Vagina (tissue), 2 donors: Measurements from ENCODE around the gene DOLK.

Experiments used
- POLR2A ChIP-seq, 2 donors: fragments of 450-650 bp; IDR thresholded peaks; one replicate each; pipeline ENCODE4 v1.6.1; 2017; ENCODE audit warnings: antibody characterized with exemption in 2 of 2, mild to moderate bottlenecking in 2 of 2, moderate library complexity in 2 of 2
- POLR2AphosphoS5 ChIP-seq, 2 donors: sonication (generic); formaldehyde crosslinking; IDR thresholded peaks; one replicate each; pipeline ENCODE4 v1.9.0; 2017; ENCODE audit warnings: antibody characterized with exemption in 2 of 2, mild to moderate bottlenecking in 2 of 2, low read depth in 1 of 2; ENCODE audit not compliant: insufficient read depth in 1 of 2
- TF ChIP-seq, protein P1 (sequence below), 3 experiments: fragments of 450-650 bp in 2 of 3; fragments of 200-600 bp in 1 of 3; sonication (generic) in 1 of 3; IDR thresholded peaks; one replicate each; pipeline ENCODE4 v1.5.1; 2017 to 2019; ENCODE audit warnings: antibody characterized with exemption in 3 of 3, mild to moderate bottlenecking in 2 of 3, moderate library complexity in 2 of 3

- TF ChIP-seq POLR2AphosphoS5 (IDR thresholded peaks at IDR 0.05; ENCODE audit: insufficient read depth in 1 of 2, low read depth in 1 of 2) = no peak
- TF ChIP-seq, protein P1, sequence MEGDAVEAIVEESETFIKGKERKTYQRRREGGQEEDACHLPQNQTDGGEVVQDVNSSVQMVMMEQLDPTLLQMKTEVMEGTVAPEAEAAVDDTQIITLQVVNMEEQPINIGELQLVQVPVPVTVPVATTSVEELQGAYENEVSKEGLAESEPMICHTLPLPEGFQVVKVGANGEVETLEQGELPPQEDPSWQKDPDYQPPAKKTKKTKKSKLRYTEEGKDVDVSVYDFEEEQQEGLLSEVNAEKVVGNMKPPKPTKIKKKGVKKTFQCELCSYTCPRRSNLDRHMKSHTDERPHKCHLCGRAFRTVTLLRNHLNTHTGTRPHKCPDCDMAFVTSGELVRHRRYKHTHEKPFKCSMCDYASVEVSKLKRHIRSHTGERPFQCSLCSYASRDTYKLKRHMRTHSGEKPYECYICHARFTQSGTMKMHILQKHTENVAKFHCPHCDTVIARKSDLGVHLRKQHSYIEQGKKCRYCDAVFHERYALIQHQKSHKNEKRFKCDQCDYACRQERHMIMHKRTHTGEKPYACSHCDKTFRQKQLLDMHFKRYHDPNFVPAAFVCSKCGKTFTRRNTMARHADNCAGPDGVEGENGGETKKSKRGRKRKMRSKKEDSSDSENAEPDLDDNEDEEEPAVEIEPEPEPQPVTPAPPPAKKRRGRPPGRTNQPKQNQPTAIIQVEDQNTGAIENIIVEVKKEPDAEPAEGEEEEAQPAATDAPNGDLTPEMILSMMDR (IDR thresholded peaks at IDR 0.05) = no peak
- TF ChIP-seq POLR2A (IDR thresholded peaks at IDR 0.05) = no peak
Observed at GRCh38 chr9:128913048-128913900, 34.1 kb downstream of the DOLK start.
